GM13977 (cell line): Measurements from ENCODE around the gene NFATC2.

Source experiments
- DNase-seq: peaks from one replicate; pipeline ENCODE4 v3.0.0; 2012; ENCODE audit warnings: low spot score
- in situ Hi-C: fragments of 300-500 bp; cut with MboI; formaldehyde crosslinking; loops from one replicate; pipeline ENCODE4 v1.12.0; 2022; ENCODE audit warnings: low sequenced_read_pairs, low pct_unique_long_range_greater_than_20kb, mixed read lengths, inconsistent platforms; ENCODE audit not compliant: unreplicated experiment
- TF ChIP-seq, protein P1 (sequence below): IDR thresholded peaks from 2 replicates; pipeline ENCODE4 v1.5.1; 2012; ENCODE audit warnings: mild to moderate bottlenecking, control low read depth; ENCODE audit not compliant: insufficient read depth; ENCODE audit errors: extremely low read depth, missing control alignments

Gene NFATC2

DNA sequence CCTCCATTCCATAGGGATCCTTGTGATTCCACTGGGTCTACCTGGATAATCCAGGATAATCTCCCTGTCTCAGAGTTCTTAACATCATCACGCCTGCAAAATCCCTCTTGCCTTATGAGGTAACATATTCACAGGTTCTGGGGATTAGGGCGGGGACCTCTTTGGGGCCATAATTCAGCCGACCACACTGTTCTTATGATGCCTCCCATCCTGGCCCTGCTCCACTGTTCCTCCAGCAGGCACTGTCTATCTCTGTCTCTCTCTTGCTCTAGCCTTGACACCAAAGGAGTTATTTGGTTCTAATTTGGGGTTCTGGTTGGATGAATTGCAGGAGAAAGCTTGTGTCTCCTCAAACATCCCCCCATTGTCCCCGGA is 168.1 kb downstream of the NFATC2 start:
- no peak for DNase-seq
- in situ Hi-C loops, result loop anchor here (10.0 kb wide), 1 partner anchor 240 kb away; no protein-coding TSS in a partner anchor
- TF ChIP-seq, protein P1, sequence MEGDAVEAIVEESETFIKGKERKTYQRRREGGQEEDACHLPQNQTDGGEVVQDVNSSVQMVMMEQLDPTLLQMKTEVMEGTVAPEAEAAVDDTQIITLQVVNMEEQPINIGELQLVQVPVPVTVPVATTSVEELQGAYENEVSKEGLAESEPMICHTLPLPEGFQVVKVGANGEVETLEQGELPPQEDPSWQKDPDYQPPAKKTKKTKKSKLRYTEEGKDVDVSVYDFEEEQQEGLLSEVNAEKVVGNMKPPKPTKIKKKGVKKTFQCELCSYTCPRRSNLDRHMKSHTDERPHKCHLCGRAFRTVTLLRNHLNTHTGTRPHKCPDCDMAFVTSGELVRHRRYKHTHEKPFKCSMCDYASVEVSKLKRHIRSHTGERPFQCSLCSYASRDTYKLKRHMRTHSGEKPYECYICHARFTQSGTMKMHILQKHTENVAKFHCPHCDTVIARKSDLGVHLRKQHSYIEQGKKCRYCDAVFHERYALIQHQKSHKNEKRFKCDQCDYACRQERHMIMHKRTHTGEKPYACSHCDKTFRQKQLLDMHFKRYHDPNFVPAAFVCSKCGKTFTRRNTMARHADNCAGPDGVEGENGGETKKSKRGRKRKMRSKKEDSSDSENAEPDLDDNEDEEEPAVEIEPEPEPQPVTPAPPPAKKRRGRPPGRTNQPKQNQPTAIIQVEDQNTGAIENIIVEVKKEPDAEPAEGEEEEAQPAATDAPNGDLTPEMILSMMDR, result no peak

GRCh38 chr20:51373713-51374455 is 168.6 kb downstream of the NFATC2 start:
- no peak for DNase-seq
- TF ChIP-seq, protein P1, result no peak
- in situ Hi-C loops, result loop anchor here (10.0 kb wide), 1 partner anchor 241 kb away; no protein-coding TSS in a partner anchor

- in situ Hi-C loops, result loop anchor here (10.0 kb wide), 1 partner anchor 242 kb away; no protein-coding TSS in a partner anchor
- TF ChIP-seq, protein P1, result no peak
- DNase-seq, result no peak
Measured at GRCh38 chr20:51372966-51373365, 169.6 kb downstream of the NFATC2 start.

DNA sequence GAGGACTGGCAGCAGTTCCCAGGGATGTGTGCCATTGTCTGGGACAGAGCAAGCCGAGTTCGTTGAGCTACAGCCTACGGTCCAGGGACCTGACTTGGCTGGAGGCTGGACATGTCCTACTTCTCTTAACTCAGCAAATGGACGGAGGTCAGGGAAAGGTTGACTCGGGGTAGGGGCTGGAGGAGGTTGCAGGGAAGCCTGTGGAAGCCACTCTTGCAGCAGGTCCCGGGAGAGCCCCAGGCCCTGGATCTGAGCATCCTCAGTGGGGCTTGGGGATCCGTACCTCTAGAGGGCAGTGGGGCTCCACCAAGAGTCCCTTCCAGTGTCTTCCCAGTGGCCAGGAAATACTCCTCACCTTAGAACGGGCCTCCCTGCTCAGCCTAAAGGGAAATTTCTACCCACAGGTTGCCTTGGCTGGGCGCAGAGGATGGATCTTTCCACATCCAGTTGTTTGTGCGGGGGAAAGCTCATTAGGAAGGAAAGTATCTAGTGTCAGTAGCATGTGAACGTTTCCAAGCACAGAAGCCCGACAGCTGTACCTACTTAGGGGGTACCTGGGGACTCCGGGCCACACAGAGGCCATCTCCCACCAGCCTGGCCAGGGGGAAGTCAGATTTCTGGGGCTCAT is 170.2 kb downstream of the NFATC2 start:
- peak; percentile 84 for DNase-seq
- TF ChIP-seq, protein P1, result peak; percentile 81
- in situ Hi-C loops, result loop anchor here (10.0 kb wide), 1 partner anchor 243 kb away; no protein-coding TSS in a partner anchor

GRCh38 chr20:51371720-51372119 is 170.8 kb downstream of the NFATC2 start:
- TF ChIP-seq, protein P1, result no peak
- in situ Hi-C loops, result loop anchor here (10.0 kb wide), 1 partner anchor 243 kb away; no protein-coding TSS in a partner anchor
- DNase-seq, result no peak

DNA sequence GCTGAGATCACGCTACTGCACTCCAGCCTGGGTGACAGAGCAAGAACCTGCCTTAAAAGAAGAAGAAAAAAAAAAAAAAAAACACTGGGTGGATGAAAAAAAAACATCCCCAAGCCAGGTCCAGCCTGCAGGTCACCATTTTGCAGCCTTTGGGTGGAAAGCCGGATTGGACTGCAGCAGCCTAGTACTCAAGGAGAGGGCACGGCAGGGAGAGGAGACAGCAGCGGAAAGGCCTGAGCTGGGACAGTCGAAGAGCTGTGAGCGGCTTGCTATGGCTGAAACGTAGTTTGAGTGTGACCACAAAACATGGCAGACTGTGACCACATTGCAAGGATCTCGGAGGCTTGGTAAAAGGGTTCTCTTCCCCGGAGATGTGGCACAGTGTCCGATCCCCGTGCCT is 173.0 kb downstream of the NFATC2 start:
- TF ChIP-seq, protein P1, result no peak
- in situ Hi-C loops, result no loop called here
- no peak for DNase-seq
